Skeletal muscle satellite cell (primary cell): ENCODE measurements around the gene NOS2.
"Not testable (repeated sequence)": the region's sequence is repeated elsewhere in the genome, so short reads cannot be mapped to it uniquely, and the experiment has no call there.

ENCODE experiments used
- H3K27me3 ChIP-seq: 2 replicates; pipeline ENCODE4 v1.7.0; 2013; ENCODE audit warnings: low read length; ENCODE audit not compliant: control insufficient read depth, insufficient read depth
- H3K36me3 ChIP-seq: 2 replicates; pipeline ENCODE4 v1.7.0; 2013; ENCODE audit warnings: mild to moderate bottlenecking, control low read depth, low read length; ENCODE audit not compliant: insufficient read depth
- H3K4me1 ChIP-seq: 2 replicates; pipeline ENCODE4 v1.7.0; 2013; ENCODE audit warnings: low read length; ENCODE audit not compliant: control insufficient read depth, insufficient read depth
- H3K4me2 ChIP-seq: 2 replicates; pipeline ENCODE4 v1.7.0; 2013; ENCODE audit warnings: mild to moderate bottlenecking, low read length
- H3K4me3 ChIP-seq: 2 replicates; pipeline ENCODE4 v1.7.0; 2013; ENCODE audit warnings: low read length
- H3K9ac ChIP-seq: 2 replicates; pipeline ENCODE4 v1.7.0; 2013; ENCODE audit warnings: mild to moderate bottlenecking, low read depth, low read length, moderate library complexity
- H3K9me3 ChIP-seq: replicated peaks from 2 replicates; pipeline ENCODE4 v1.7.0; 2013; ENCODE audit warnings: mild to moderate bottlenecking, control low read depth, low read length

Gene NOS2

GRCh38 chr17:27836651-27837050 is 36.3 kb upstream of the NOS2 start:
- Histone ChIP-seq H3K9me3 (no peaks in the 10 kb centered on the region), H3K27me3 (peaks cover 2% of the 10 kb centered on the region), H3K4me1 (no peaks in the 10 kb centered on the region), H3K4me2 (no peak overlapping the region), H3K36me3 (no peaks in the 10 kb centered on the region), H3K4me3 (no peak overlapping the region), H3K9ac (no peak overlapping the region)

DNA sequence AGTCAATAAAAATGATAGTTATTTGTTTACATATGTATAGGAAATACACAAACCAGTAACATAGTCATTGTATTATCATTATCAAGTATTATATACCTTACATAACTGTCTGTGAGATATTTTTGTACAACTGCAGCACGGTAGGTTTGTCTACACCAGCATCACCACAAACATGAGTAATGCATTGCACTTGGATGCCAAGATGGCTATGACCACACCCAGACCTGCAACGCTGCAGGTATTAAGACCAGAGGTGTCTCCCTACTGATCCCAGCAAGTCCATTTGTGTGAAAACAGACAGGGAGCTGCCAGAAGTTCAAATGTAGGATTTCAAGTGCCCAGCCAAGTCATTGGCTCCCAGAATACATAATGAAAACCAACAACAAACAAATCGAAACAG is 34.2 kb upstream of the NOS2 start:
- H3K4me3 ChIP-seq = no peak overlapping the region
- H3K9ac ChIP-seq = no peak overlapping the region
- H3K4me1 ChIP-seq = no peaks in the 10 kb centered on the region
- H3K4me2 ChIP-seq = no peak overlapping the region
- H3K27me3 ChIP-seq = no peaks in the 10 kb centered on the region
- no peaks in the 10 kb centered on the region for H3K9me3 ChIP-seq
- H3K36me3 ChIP-seq = no peaks in the 10 kb centered on the region

DNA sequence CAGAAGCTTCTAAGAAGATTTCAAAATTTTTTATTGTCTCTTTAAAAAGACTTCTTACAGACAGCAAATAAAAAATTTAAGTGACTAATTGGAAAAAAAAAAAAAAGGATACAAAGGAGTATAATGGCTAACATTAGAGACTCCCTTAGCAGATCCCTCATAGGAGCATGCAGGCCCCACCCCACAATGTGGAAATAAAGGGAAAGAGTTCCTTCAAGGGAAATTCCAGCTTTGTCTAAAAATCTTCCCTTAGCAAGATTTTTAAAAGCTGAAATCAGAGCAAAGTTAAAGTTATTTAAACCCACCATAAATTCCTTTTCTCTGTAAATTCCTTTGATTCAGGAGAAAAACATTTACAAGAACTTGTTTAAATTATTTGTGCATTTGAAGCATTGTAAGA is 32.5 kb upstream of the NOS2 start:
- no peaks in the 10 kb centered on the region for H3K27me3 ChIP-seq
- H3K4me3 ChIP-seq = no peak overlapping the region
- no peaks in the 10 kb centered on the region for H3K4me1 ChIP-seq
- no peaks in the 10 kb centered on the region for H3K36me3 ChIP-seq
- no peak overlapping the region for H3K9ac ChIP-seq
- no peaks in the 10 kb centered on the region for H3K9me3 ChIP-seq
- no peak overlapping the region for H3K4me2 ChIP-seq

- not testable (repeated sequence) for H3K9me3 ChIP-seq, H3K4me3 ChIP-seq, H3K9ac ChIP-seq, H3K4me2 ChIP-seq, H3K27me3 ChIP-seq, H3K4me1 ChIP-seq, H3K36me3 ChIP-seq
Measured at GRCh38 chr17:27829888-27830287, 29.6 kb upstream of the NOS2 start.

DNA sequence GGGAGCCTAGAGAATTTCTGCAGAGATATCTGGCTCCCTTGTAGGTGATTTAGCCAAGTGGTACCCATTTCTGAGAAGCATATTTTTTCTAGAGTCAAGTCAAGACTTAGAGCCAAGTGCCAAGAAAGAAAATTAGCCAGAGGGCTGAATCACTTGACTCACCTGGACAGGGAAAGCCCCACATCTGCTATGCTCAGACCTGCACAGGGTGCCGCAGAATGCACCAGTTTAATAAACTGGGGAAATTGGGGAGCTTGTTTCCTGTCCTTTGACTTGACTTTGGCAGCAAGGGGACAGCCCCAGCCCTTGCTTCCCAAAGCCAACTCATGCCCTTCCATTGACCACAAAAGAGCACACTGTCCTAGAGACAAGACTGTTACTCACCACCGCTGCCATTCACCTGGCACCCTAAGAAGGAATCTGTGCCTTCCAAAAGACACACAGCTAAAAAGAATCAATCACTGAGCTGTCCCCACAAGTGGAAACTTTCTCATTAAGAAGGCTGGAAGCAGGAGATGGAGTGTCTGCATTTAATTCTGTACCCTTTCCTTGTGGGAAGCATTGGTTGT is 28.9 kb upstream of the NOS2 start:
- not testable (repeated sequence) for H3K4me3 ChIP-seq, H3K9me3 ChIP-seq, H3K27me3 ChIP-seq, H3K9ac ChIP-seq, H3K36me3 ChIP-seq, H3K4me2 ChIP-seq, H3K4me1 ChIP-seq

DNA sequence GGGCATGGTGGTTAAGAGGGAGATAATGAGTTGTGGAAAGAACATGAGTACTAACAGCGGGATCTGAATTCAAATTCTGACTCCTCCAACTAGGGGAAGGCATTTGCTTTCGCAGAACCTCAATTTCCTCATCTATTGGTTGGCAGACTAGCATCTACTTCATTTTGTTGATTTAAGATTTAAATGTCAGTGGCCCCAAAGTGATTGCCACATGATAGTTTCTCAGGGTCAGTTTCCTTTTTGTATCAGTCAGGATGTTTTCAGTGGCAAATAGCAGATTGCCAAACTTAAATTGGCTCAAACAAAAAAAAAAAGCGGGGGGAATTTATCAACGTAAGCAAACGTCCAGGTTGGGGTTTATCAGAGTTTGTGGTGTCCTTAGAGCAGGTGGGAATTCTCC is 25.1 kb upstream of the NOS2 start:
- H3K4me2 ChIP-seq = no peak overlapping the region
- no peak overlapping the region for H3K4me3 ChIP-seq
- H3K4me1 ChIP-seq = no peaks in the 10 kb centered on the region
- H3K27me3 ChIP-seq = no peaks in the 10 kb centered on the region
- H3K9me3 ChIP-seq = no peaks in the 10 kb centered on the region
- no peak overlapping the region for H3K9ac ChIP-seq
- no peaks in the 10 kb centered on the region for H3K36me3 ChIP-seq

- Histone ChIP-seq H3K4me1 (no peaks in the 10 kb centered on the region), H3K4me3 (no peak overlapping the region), H3K9me3 (no peaks in the 10 kb centered on the region), H3K4me2 (no peak overlapping the region), H3K27me3 (no peaks in the 10 kb centered on the region), H3K36me3 (no peaks in the 10 kb centered on the region), H3K9ac (no peak overlapping the region)
Measured at GRCh38 chr17:27824745-27825144, 24.4 kb upstream of the NOS2 start.

- Histone ChIP-seq H3K9ac (no peak overlapping the region), H3K4me1 (no peaks in the 10 kb centered on the region), H3K4me2 (no peak overlapping the region), H3K36me3 (no peaks in the 10 kb centered on the region), H3K27me3 (no peaks in the 10 kb centered on the region), H3K9me3 (no peaks in the 10 kb centered on the region), H3K4me3 (no peak overlapping the region)
Measured at GRCh38 chr17:27824176-27824715, 23.9 kb upstream of the NOS2 start.

GRCh38 chr17:27822108-27822507 is 21.8 kb upstream of the NOS2 start:
- H3K9ac ChIP-seq, H3K9me3 ChIP-seq, H3K4me2 ChIP-seq, H3K27me3 ChIP-seq, H3K4me1 ChIP-seq, H3K36me3 ChIP-seq, H3K4me3 ChIP-seq: not testable (repeated sequence)

- H3K27me3 ChIP-seq = no peaks in the 10 kb centered on the region
Measured at GRCh38 chr17:27821318-27821717, 21.0 kb upstream of the NOS2 start.

GRCh38 chr17:27819145-27819544 is 18.8 kb upstream of the NOS2 start:
- Histone ChIP-seq H3K4me3 (no peak overlapping the region), H3K9ac (no peak overlapping the region), H3K36me3 (no peaks in the 10 kb centered on the region), H3K27me3 (no peaks in the 10 kb centered on the region), H3K4me1 (no peaks in the 10 kb centered on the region), H3K9me3 (no peaks in the 10 kb centered on the region), H3K4me2 (no peak overlapping the region)

More at GRCh38 chr17:27821318-27821717, 21.0 kb upstream of the NOS2 start:
- Histone ChIP-seq H3K9ac (no peak overlapping the region), H3K4me3 (no peak overlapping the region), H3K36me3 (no peaks in the 10 kb centered on the region), H3K9me3 (no peaks in the 10 kb centered on the region), H3K4me1 (no peaks in the 10 kb centered on the region), H3K4me2 (no peak overlapping the region)

DNA sequence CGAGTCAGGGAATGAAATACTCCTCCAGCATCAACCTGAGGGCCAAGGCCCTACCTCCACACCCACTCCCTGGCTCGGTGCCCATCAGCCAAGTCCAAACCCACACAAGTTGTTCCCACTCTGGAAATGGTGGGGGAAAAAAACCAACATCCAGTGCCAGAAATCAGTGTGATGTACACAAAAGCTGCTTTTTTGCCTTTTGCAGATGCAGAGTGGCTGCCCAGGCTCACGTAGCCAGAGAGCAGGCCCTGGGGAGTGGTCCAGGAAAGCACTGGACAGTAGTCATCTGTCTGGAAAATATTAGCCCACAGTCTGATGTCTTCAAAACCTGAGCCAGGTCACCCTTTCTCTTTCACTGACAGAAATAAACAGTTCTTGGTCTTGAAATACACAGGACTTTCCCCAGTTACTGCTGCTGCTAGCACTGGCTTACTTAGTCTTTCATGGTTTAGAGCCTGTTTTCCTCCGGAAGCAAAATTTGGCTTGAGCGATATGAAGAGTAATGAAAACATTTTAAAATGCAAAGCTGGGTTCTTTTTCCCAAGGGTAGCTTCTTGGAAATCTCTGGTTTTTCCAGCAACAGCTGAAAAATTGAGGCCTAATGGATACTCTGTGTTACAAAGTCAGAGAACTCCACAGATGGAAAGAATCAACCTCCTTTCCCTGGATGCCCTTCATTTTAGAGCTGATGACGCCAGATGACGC is 18.2 kb upstream of the NOS2 start:
- H3K4me3 ChIP-seq = no peak overlapping the region
- no peaks in the 10 kb centered on the region for H3K9me3 ChIP-seq
- no peaks in the 10 kb centered on the region for H3K27me3 ChIP-seq
- H3K36me3 ChIP-seq = no peaks in the 10 kb centered on the region
- H3K4me1 ChIP-seq = no peaks in the 10 kb centered on the region
- H3K9ac ChIP-seq = no peak overlapping the region
- no peak overlapping the region for H3K4me2 ChIP-seq
